Loucy (cell line): ENCODE measurements around the gene CIB4.

Experiments used
- EZH2phosphoT487 ChIP-seq: fragments of 200-600 bp; IDR thresholded peaks from 2 replicates; pipeline ENCODE4 v1.6.1; 2018; ENCODE audit warnings: antibody characterized with exemption, mild to moderate bottlenecking, moderate library complexity, borderline replicate concordance
- TF ChIP-seq, protein P1 (sequence below): fragments of 200-600 bp; sonication (generic); conservative IDR thresholded peaks from 2 replicates; pipeline ENCODE4 v1.5.1; 2014; ENCODE audit warnings: mild to moderate bottlenecking, antibody characterized with exemption, low read length

GRCh38 chr2:26666671-26667070, 25.5 kb upstream of the CIB4 start:
- TF ChIP-seq, protein P1, sequence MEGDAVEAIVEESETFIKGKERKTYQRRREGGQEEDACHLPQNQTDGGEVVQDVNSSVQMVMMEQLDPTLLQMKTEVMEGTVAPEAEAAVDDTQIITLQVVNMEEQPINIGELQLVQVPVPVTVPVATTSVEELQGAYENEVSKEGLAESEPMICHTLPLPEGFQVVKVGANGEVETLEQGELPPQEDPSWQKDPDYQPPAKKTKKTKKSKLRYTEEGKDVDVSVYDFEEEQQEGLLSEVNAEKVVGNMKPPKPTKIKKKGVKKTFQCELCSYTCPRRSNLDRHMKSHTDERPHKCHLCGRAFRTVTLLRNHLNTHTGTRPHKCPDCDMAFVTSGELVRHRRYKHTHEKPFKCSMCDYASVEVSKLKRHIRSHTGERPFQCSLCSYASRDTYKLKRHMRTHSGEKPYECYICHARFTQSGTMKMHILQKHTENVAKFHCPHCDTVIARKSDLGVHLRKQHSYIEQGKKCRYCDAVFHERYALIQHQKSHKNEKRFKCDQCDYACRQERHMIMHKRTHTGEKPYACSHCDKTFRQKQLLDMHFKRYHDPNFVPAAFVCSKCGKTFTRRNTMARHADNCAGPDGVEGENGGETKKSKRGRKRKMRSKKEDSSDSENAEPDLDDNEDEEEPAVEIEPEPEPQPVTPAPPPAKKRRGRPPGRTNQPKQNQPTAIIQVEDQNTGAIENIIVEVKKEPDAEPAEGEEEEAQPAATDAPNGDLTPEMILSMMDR = no peak
- TF ChIP-seq EZH2phosphoT487 = no peak
